GM18498 (cell line): ENCODE data around the gene RPL10L.

Experiments
- ATAC-seq: cut with Tn5 transposase; IDR thresholded peaks from one replicate; pipeline ENCODE4 v1.9.1; 2021; ENCODE audit warnings: mild to moderate bottlenecking, moderate library complexity; ENCODE audit not compliant: unreplicated experiment

The RPL10L gene

DNA sequence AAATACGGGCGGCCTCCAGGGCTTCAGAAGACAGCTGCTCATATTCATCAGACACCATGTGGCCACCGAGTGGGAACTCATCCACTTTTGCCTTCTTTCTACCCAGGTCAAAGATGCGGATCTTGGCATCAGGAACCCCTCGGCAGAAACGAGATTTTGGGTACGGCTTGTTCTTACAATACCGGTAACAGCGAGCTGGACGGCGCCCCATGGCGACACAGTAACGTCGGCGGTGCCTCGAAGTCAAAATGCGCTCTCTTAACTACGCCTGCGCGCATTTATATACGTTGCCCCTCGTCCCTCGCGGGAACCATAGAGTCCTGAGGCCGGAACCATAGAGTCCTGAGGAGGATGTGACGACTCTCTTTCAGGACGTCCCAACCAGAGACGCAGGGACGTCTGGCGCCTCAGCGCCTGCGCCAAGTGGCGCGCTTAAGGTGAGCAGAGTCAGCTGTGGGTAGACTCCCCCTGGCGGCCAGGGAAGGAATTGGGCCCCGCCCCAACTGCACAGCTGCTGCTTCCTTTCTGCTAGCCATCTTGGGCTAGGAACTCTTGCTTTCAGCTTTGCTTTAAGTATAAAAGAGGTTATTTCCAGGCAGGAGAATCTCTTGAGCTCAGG lies at the start of gene RPL10L:
RPL10L (minus strand) TSS at position 256 of the 619 bp plus-strand sequence; CDS start at position 211, 45 bp downstream.
- ATAC-seq = no peak

DNA sequence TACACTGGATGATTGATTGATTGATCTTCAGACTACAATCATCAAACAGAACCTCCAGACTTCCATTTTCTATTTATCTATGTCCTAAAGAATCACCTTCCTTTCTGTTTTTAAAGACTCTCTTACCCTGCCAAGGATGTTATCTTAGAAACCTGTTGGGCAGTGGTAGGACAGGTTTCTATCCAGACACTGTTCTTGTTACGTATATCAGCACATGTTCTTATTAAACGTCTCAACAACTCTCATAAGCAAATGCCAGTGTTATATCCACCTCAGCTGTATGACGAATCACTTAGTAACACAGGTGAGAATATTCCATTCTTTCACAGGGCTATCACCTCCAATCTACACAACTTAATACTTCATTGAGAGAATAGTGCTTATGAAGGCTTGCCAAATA lies 40.2 kb upstream of the RPL10L start:
- ATAC-seq = no peak

GRCh38 chr14:46686652-46687051 lies 35.1 kb upstream of the RPL10L start:
- ATAC-seq = no peak

DNA sequence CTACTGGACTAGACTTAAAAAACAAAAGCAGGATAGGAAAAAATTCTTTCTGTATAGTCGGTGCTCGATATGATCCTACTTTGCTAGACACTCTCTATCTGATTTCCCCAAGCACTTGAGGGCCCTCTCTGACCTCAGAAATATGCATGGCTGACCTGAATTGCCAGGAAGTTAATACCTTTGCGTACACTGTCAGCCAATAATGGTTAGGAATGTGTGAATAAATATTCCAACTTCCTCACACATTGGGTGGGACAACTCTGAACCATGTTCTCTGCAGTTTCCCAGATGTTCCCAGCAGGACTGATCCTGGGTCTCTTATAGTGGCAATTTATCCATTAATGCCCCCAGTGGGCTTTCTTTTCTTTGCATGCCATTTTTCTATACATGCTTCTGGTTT lies 20.5 kb upstream of the RPL10L start:
- no peak for ATAC-seq

DNA sequence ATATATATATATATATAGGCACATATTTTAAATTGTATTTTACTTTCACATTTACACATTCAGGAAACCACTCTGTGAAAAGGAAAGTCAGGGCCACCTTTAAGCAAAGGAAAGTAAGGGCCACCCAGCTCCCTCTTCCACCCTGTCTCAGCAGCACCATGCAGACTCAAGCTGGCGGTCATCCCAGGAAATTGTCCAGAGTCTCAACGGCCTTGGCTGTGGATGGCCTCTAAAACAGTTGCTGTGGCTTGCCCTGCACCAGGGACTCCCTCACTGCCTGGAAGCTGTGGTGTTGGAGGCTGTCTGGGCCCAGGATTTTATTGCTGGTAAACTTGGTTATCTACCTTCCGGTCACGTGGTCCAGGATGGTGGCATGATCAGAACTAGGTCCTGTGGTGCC lies 11.8 kb upstream of the RPL10L start:
- no peak for ATAC-seq

DNA sequence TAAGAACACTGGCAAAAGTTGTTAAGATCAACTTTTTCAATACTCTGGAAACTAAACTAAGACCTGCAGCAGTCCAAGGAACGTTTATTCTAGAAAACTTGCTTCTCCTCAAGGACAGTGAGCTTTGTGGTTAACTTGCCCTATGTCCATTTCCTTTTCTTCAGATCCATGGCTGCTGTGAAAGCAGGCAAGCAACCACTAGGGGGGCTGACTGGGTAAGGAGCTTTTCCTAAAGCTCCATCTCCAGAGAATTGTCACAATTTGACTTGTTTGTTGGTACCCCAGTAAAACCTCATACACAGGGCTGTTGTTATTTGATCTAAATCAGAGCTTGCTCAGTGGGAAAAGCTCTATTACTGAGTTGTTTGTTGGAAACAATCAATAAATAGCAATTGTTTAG lies 10.1 kb upstream of the RPL10L start:
- ATAC-seq = no peak

- no peak for ATAC-seq
Measured at GRCh38 chr14:46653031-46653755, 1.6 kb upstream of the RPL10L start.

- no peak for ATAC-seq
Measured at GRCh38 chr14:46646796-46647195, 4.8 kb downstream of the RPL10L start.

DNA sequence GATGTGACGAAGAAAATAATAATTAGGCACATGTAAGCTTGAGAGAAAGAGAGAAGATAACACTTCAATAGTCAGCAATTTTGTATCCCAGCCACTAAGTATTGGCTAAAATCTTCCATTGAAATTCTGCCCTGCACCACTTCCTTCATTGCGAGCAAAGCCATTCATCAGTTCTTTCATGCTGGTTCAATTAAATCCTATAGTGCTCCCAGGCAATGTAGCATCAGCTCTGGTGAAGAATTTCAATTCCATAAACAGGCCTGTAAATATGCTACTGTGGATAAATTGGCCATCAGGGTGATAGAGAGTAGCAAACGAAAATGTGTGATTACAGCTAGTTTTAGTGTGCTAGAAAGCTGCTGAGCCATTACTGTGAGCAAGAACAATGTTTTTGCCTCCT lies 24.7 kb downstream of the RPL10L start:
- no peak for ATAC-seq
